ENCODE data around the gene SH3D19.
"Not testable (repeated sequence)": the region's sequence is repeated elsewhere in the genome, so short reads cannot be mapped to it uniquely, and the experiment has no call there.

The SH3D19 gene

DNA sequence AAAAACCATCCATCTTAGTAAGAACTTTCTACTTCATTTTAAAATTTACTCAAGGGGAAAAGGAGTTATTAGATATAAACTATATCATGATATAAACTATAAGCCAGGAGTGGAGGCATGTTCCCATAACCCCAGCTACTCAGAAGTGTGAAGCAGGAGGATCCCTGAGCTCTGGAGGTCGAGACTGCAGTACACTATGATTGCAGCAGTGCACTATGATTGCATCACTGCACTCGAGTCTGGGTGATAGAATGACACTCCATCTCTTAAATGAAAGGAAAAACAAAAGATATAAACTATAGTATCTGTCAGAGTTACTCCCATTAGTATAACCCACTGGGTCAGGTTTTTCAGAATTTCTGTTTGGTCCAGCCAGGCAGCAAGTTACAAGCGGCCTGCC is 178.4 kb downstream of the SH3D19 start:
- no peak for DNase-seq

- peak in 1 of 3 experiments; percentile 6 for DNase-seq
Measured at GRCh38 chr4:151144329-151145072, 180.9 kb downstream of the SH3D19 start.

DNA sequence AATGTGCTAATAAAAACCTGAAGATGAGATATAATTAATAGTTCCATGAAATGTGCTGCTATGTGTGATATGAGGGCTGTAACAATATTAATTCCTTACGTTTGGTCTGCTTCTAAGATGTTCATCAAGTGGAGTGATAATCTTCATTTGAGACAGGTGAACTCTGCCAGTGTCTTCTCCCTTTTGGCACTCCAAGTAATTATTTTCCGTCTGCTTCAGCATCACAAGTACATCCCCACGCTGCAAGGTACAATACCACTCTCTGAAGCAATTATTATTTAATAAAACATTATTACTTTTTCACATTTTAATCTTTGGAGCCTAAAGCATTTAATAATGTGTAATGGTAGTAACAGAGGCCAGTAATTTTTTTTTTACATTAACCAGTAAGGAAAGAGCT is 181.6 kb downstream of the SH3D19 start:
- no peak for DNase-seq

- no peak for DNase-seq
Measured at GRCh38 chr4:151143162-151143561, 182.2 kb downstream of the SH3D19 start.

GRCh38 chr4:151142758-151143157 is 182.6 kb downstream of the SH3D19 start:
- no peak for DNase-seq

- DNase-seq: no peak
Measured at GRCh38 chr4:151139814-151140213, 185.6 kb downstream of the SH3D19 start.

DNA sequence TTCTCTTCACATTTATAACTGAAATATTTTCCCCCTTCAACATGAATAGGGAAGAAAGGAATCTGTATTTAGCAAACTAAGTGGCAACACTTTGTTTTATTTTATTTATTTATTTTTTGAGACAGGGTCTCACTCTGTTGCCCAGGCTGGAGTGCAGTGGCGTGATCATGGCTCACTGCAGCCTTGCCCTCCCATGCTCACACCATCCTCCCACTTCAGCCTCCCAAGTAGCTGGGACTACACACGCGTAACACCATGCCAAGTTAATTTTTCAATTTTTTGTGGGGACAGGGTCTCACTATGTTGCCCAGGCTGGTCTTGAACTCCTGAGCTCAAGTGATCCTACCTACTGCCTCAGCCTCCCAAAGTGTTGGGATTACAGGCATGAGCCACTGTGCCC is 189.4 kb downstream of the SH3D19 start:
- DNase-seq: not testable (repeated sequence)

DNA sequence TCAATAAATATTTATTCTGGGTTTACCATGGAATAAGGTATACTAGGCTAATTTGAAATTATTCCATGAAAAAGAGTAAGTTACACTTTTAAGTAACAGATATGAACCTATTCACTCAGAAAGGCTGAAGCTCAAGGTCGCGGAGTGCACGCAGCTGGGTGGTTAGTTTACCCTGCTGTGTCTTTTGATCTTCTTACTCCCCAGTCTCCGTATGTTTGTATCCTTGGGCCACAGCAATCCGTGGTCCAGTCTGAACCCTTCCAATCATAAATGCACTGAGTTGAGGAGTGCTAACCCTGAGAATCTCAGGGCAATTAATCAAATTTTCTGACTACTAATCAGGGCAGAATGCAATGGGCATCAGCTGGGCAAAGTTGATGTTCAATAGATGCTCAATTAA is 192.1 kb downstream of the SH3D19 start:
- DNase-seq: no peak

GRCh38 chr4:151129796-151130195 is 195.6 kb downstream of the SH3D19 start:
- no peak for DNase-seq

DNA sequence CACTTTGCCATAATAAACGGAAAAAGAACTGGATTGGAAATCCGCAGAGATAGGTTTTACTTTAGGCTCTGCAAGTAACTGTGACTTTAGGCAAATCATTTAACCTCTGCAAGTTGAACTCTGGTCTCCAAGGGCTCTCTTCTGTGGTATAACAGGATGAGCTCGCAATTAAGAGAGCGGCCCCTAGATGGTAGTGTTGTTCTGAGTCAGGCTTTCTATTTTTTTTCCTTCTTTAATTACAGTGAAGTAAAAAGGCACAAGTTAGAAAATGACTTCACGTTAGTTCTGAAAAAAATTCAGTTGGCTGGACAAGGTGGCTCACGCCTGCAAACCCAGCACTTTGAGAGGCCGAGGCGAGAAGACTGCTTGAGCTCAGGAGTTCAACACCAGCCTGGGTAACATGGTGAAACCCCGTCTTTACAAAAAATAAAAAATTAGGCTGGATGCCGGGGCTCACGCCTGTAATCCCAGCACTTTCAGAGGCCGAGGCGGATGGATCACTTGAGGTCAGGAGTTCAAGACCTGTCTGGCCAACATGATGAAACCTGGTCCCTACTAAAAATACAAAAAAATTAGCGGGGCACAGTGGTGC is 207.9 kb downstream of the SH3D19 start:
- DNase-seq: peak; percentile 12 to 83 (median 38)

DNA sequence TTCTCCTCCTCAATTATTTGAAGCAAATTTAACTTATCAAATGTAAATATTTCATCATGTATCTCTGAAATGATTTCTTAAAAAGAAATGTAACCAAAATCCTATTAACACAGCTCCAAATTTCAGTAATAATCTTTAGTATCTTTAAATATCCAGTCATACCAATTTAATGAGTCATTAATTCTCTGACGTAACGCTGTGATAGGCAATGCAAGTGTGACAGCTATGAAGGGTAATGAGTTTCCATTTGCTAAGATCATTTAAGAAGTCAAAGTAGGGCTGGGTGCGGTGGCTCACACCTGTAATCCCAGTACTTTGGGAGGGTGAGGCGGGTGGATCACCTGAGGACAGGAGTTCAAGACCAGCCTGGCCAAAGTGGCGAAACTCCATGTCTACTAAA is 210.4 kb downstream of the SH3D19 start:
- DNase-seq: no peak

DNA sequence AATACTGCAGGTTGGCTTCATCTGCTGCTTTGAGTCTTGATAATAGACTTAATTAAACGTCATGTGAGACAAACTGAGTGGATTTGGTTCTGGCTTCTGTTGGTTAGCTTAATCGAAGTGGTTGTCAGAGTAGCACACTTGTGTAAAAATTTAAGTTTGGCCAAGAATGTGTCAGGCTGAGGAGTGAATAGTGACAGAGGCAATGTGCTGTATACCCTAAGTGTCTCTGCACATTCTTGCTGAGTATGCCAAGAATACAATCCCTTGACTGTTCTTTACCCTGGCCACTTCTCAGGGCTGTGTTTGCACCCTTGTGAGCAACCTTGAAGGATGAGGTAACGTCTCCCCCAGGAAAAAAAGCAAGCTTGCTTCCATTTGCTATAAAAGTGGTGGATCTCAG is 211.1 kb downstream of the SH3D19 start:
- DNase-seq: no peak

GRCh38 chr4:151110236-151110635 is 215.2 kb downstream of the SH3D19 start:
- DNase-seq: no peak

GRCh38 chr4:151107063-151107462 is 218.3 kb downstream of the SH3D19 start:
- no peak for DNase-seq

- DNase-seq: no peak
Measured at GRCh38 chr4:151105454-151106032, 219.9 kb downstream of the SH3D19 start.

GRCh38 chr4:151104621-151105020 is 220.8 kb downstream of the SH3D19 start:
- no peak for DNase-seq

GRCh38 chr4:151103758-151104157 is 221.6 kb downstream of the SH3D19 start:
- no peak for DNase-seq

- no peak for DNase-seq
Measured at GRCh38 chr4:151100531-151100930, 224.9 kb downstream of the SH3D19 start.

GRCh38 chr4:151099976-151100417 is 225.4 kb downstream of the SH3D19 start:
- DNase-seq: peak in 1 of 3 experiments; percentile 74

DNA sequence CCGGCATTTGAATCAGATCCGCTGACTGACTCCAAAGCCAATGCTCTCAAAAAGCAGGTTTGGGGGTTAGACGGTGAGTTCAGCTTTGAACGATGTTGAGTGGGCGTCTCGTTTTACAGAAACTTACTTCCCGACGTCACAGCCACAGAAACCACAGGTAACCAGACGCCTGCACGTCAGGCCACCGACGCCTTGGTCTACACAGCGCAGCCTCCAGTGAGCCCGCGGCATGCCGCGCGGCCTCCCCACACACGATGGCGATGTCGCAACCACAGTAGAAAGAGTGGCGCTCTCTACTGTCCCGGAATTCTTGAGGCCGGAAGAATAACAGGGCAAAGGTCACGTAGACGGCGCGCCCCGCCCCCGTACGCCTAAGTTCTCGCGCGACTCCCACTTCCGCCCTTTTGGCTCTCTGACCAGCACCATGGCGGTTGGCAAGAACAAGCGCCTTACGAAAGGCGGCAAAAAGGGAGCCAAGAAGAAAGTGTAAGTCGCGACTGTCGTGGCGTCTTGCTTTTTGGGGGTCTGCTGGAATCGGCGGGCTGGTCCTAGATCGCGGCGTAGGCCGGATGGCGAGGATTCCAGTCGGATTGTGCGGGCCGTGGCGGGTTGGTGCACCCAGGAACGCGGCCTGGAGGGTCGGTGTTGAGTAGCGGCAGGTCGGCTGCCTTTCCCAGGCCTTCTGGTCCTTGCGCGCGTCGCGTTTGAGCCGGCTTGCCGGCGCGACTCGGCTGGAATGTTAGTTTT is 226.0 kb downstream of the SH3D19 start, which contains the start of gene RPS3A:
Gene RPS3A, plus strand, starts transcription at position 400 of the 747 bp plus-strand sequence. Its CDS starts 25 bp downstream, at position 425.
- DNase-seq: peak; percentile 94 to 99 (median 97)

DNA sequence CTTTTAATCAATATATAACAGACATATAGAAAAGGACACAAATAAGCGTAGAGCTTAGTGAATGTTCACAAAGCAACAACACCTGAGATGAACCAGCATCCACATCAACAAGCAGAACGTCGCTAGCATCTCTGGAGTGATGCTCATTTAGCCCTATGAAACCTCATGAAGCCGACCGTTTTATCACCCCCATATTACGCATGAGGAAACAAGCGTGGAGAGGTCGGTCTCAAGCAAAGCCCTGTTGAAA is 226.5 kb downstream of the SH3D19 start:
- no peak for DNase-seq

GRCh38 chr4:151097759-151098158 is 227.6 kb downstream of the SH3D19 start:
- no peak for DNase-seq

GRCh38 chr4:151095142-151095541 is 230.3 kb downstream of the SH3D19 start:
- no peak for DNase-seq

DNA sequence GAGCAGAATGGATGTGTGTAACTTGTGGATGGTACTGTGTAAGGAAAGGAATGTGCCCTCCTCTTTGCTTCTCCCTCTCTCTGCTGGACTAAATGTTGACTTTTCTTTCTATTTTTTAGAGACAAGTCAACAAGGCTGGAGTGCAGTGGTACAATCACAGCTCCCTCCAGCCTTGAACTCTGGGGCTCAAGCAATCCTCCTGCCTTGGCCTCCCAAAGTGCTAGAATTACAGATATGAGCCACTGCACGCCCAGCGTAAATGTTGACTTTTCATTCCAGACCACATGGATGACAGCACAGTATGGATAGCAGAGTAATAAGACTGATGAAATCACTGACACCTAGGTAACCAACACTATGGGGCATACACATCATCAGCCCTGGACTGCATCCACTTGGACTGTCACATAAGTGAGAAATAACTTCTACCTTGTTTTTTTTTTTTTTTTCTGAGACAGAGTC is 231.1 kb downstream of the SH3D19 start:
- DNase-seq: no peak

Measured in NCI-H1417 (cell line).